GM18858 (cell line): Measurements from ENCODE around the gene SLC29A1.

Experiments used
- ATAC-seq: cut with Tn5 transposase; IDR thresholded peaks from one replicate; pipeline ENCODE4 v1.9.1; 2021; ENCODE audit not compliant: unreplicated experiment

Gene SLC29A1

DNA sequence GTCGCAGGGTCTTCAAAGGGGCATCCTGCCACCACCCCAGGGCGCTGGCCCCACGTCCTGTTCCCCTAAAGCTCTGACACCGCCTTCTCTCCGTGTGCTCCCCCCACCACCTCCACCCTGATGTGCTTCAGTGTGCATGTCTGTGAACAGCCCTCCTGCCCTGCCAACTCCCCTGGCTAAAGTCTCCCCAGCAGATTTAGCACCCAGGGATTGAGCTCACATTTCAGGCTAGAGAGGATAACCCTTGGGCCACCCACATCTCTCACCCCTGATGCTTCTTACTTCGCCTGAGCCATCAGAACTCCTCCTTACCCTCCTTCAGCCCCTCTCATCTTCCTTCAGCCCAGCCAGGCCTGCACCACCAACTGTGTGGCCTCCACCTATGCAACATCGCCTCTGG lies 54.4 kb downstream of the SLC29A1 start:
- ATAC-seq: no peak

DNA sequence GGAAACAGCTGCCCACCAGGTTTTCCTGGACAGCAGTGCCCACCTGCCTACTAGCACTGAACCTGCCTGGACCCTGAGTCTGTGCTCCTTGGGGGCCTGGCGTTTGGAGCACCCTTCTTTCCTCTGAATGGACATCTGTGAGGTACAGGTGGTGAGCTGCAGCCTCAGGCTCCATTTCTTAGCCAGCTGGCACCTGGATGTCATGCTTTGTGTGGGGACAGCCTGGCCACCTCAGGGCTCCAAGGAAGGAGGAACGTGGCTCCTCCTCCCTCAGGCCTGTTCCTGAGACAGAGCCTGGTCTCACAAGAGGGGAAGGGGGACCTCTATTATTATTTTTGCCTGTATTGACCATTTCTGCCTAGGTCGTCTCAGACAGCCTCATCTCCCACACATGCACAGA lies 54.9 kb downstream of the SLC29A1 start:
- no peak for ATAC-seq

DNA sequence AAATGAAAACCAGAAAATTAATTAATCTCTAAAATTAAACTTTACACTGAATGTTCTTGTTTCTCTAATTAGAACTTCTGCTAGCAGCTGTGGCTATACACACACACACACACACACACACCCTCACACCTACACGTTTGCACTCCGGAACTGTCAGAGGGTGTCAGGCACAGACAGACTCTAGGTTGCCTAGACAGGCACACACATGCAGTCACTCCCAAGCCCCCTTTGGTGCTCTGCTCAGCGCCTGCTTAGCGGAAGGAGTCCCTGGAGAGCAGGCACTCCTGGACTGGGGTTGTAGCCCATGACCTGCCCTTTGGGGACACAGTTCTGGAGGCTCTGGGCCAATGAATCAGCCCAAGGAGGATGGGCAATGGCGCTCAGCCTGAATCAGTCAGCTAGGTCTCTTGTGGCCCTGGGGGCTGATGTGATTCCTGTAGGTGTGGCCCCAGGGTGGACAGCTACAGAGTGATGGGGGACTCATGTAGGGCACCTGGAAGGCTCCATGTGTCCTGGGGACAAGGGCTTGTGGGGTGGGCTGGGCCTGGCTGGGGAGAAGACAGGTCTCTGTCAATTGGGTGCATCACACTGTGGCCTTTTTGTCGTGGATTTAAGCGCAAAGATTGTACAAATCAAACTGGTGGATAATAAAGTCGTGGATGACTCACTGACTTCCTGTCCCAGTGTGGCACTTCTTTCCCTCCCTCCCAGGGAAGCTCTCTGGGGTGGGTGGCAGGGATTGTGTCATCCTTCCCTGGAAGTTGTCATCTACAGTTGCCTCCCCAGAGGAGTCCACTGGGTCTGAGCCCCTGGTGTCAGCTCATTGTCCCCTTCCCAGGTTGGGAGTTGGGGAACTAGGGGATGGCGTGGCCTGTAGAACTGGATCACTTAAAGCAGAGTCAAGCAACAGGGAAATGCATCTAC lies 55.6 kb downstream of the SLC29A1 start:
- no peak for ATAC-seq
